ENCODE measurements around the gene SNX14. TPM values are rescaled to one million over a fixed set of nuclear protein-coding genes. Genes with fewer than 3 reads are reported as not detected.

Gene SNX14
- total RNA-seq, 1 donor from 2014 or later = 64.8 TPM

DNA sequence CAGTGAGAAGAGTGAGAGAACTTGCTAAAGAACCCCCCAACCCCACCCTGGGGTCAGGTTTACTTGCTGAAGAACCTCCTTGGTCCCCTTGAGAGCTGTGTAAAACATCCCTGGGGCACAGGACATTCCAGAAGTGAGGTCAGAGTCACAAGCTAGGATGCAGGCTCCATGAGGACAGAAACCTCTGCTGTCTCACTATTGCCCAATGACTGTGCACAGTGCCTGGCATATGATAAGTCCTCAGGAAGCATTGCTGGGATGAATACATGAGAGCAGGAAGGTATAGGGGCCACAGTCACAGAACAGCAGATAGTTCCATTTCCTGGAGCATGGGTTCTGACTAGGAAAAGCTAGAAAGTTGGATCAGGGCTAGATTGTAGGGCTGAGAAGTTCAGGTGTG lies 125.3 kb downstream of the SNX14 start:
- no peak for DNase-seq (ENCODE audit: extremely low spot score in 2 of 2)

DNA sequence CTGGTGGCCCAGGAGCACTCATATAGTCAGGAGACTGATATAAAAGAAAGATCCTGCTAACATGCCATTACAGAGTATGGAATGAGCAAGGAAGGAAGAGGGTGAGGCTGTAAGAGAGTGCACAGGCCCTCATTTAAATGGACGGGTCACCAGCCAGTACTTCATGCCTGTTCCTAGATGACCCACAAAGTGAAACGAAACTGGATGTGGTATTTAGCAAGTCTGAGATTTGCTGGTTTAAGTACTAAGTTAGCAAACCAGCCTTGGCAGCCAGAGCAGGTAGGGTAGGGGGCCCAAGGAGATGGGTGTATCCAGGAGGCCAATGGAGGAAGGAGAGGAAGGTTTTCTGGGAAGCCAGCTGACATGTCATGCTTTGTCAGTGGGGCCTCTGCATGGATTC lies 127.9 kb downstream of the SNX14 start:
- intact Hi-C loops (cut with DNase I) = loop anchor here (10.0 kb wide), 1 partner anchor 701 kb away; the partner anchor contains the start of gene TBX18
- TF ChIP-seq POLR2AphosphoS5 (IDR thresholded peaks at IDR 0.05; ENCODE audit: insufficient read depth in 1 of 2, low read depth in 1 of 2) = no peak
- TF ChIP-seq POLR2A (IDR thresholded peaks at IDR 0.05) = no peak
- TF ChIP-seq, protein P1, sequence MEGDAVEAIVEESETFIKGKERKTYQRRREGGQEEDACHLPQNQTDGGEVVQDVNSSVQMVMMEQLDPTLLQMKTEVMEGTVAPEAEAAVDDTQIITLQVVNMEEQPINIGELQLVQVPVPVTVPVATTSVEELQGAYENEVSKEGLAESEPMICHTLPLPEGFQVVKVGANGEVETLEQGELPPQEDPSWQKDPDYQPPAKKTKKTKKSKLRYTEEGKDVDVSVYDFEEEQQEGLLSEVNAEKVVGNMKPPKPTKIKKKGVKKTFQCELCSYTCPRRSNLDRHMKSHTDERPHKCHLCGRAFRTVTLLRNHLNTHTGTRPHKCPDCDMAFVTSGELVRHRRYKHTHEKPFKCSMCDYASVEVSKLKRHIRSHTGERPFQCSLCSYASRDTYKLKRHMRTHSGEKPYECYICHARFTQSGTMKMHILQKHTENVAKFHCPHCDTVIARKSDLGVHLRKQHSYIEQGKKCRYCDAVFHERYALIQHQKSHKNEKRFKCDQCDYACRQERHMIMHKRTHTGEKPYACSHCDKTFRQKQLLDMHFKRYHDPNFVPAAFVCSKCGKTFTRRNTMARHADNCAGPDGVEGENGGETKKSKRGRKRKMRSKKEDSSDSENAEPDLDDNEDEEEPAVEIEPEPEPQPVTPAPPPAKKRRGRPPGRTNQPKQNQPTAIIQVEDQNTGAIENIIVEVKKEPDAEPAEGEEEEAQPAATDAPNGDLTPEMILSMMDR (IDR thresholded peaks at IDR 0.05) = no peak
- Histone ChIP-seq H3K4me1 (peaks cover 44% of the 10 kb centered on the region), H3K9me3 (no peaks in the 10 kb centered on the region), H3K27me3 (no peaks in the 10 kb centered on the region), H3K27ac (no peak overlapping the region), H3K4me3 (no peak overlapping the region), H3K36me3 (no peaks in the 10 kb centered on the region)
- no peak for DNase-seq (ENCODE audit: extremely low spot score in 2 of 2)

More for the DNA sequence above, 125.3 kb downstream of the SNX14 start:
- intact Hi-C loops (cut with DNase I) = loop anchor here (10.0 kb wide), 1 partner anchor 704 kb away; the partner anchor contains the start of gene TBX18
- no peaks in the 10 kb centered on the region for H3K27me3 ChIP-seq
- H3K27ac ChIP-seq = no peak overlapping the region
- TF ChIP-seq POLR2AphosphoS5 (IDR thresholded peaks at IDR 0.05; ENCODE audit: insufficient read depth in 1 of 2, low read depth in 1 of 2) = no peak
- TF ChIP-seq, protein P1 (IDR thresholded peaks at IDR 0.05) = no peak
- no peak overlapping the region for H3K4me3 ChIP-seq
- H3K36me3 ChIP-seq = peaks cover 0 to 7% of the 10 kb centered on the region in 2 donors
- H3K4me1 ChIP-seq = peaks cover 19% of the 10 kb centered on the region
- no peaks in the 10 kb centered on the region for H3K9me3 ChIP-seq

DNA sequence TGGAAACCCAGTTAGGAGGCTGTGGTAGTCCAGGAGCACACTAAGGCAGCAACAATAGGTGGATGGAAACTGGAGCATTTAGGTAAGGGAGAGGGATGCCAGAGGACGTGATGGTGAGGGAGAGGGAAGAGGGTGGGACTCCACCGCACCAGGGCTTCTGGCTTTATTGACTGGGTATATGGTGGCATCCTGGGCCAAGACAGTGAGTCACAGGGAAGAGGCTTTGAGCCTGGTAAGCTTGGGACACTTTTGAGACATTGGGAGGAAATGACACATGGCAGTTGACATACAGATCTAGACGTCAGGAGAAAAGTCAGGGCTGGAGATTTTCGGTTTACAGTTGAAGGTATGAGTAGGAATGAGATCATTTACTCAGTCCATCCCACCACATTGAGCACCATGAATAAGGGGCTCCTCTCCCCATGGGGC lies 128.9 kb downstream of the SNX14 start:
- intact Hi-C loops (cut with DNase I) = loop anchor here (10.0 kb wide), 1 partner anchor 700 kb away; the partner anchor contains the start of gene TBX18

DNA sequence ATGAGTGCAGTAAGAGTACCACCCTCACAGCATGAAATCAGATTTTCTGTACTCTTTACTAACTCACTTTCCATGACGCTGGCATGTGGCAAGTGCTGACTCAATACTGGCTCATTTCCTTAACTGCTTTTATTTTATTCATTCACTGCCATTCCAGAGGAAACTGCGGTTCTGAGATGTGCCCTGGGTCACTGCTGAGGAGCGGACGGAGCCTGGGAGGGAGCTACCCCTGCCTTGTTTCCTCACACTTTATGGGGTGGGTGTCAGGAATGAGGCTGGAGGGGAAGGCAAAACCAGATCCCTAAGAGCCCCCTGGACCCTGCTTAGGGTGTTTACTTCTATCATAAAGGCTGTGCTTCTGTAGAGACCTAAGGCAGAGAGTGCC lies 129.4 kb downstream of the SNX14 start:
- intact Hi-C loops (cut with DNase I) = loop anchor here (10.0 kb wide), 1 partner anchor 699 kb away; the partner anchor contains the start of gene TBX18
- Histone ChIP-seq H3K27ac (peak overlapping the region; percentile 45), H3K36me3 (no peaks in the 10 kb centered on the region), H3K4me3 (no peak overlapping the region), H3K27me3 (no peaks in the 10 kb centered on the region), H3K4me1 (peaks cover 59% of the 10 kb centered on the region), H3K9me3 (no peaks in the 10 kb centered on the region)
- TF ChIP-seq, protein P1 (IDR thresholded peaks at IDR 0.05) = no peak
- peak in 1 of 2 donors; percentile 14 for TF ChIP-seq POLR2AphosphoS5 (IDR thresholded peaks at IDR 0.05; ENCODE audit: insufficient read depth in 1 of 2, low read depth in 1 of 2)
- TF ChIP-seq POLR2A (IDR thresholded peaks at IDR 0.05) = no peak
- DNase-seq (ENCODE audit: extremely low spot score in 2 of 2) = no peak

More for the DNA sequence above, 128.9 kb downstream of the SNX14 start:
- Histone ChIP-seq H3K27me3 (no peaks in the 10 kb centered on the region), H3K4me1 (peaks cover 54% of the 10 kb centered on the region), H3K27ac (peak overlapping the region; percentile 45), H3K9me3 (no peaks in the 10 kb centered on the region), H3K36me3 (no peaks in the 10 kb centered on the region), H3K4me3 (no peak overlapping the region)
- DNase-seq (ENCODE audit: extremely low spot score in 2 of 2) = no peak
- TF ChIP-seq, protein P1 (IDR thresholded peaks at IDR 0.05) = no peak
- no peak for TF ChIP-seq POLR2A (IDR thresholded peaks at IDR 0.05)
- TF ChIP-seq POLR2AphosphoS5 (IDR thresholded peaks at IDR 0.05; ENCODE audit: insufficient read depth in 1 of 2, low read depth in 1 of 2) = no peak

DNA sequence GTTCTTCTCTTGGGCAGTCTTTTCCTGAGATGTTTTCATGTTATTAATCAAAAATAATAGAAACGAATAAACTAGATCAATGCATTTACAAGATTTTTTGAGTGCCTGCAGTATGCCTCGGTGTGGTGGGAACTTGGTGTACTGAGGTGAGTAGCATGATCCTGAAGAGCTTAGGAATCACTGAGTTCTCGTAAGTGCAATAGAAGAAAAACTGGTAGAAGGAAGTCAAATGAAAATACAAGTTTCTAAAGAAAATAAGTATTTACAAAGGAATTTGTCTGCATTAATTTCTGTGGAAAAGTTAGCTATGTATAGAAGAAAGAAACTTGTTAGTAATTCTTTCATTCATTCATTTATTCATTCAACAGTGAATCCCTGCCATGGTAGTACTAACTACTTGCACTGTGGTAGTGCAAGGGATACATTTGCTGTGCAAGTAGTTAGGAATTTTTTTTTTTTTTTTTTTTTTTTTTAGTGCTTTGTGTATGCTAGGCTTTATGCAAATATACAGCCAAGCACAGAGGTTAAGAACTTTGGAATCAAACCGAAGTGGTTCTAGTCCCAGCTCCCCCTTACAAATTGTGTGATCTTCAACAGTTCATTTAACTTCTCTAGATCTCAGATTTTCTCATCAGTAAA lies 129.9 kb downstream of the SNX14 start:
- intact Hi-C loops (cut with DNase I) = loop anchor here (10.0 kb wide), 1 partner anchor 699 kb away; the partner anchor contains the start of gene TBX18

More for the DNA sequence above, 129.9 kb downstream of the SNX14 start:
- TF ChIP-seq POLR2A (IDR thresholded peaks at IDR 0.05) (no peak), POLR2AphosphoS5 (IDR thresholded peaks at IDR 0.05; ENCODE audit: insufficient read depth in 1 of 2, low read depth in 1 of 2) (no peak)
- TF ChIP-seq, protein P1 (IDR thresholded peaks at IDR 0.05) = no peak
- no peak overlapping the region for H3K4me3 ChIP-seq
- no peaks in the 10 kb centered on the region for H3K36me3 ChIP-seq
- DNase-seq (ENCODE audit: extremely low spot score in 2 of 2) = no peak
- peak overlapping the region; percentile 83 for H3K27ac ChIP-seq
- no peaks in the 10 kb centered on the region for H3K9me3 ChIP-seq
- peaks cover 64% of the 10 kb centered on the region for H3K4me1 ChIP-seq
- no peaks in the 10 kb centered on the region for H3K27me3 ChIP-seq
